HG03097 (cell line): Measurements from ENCODE around the gene PDSS2.
"Not testable (repeated sequence)": the region's sequence is repeated elsewhere in the genome, so short reads cannot be mapped to it uniquely, and the experiment has no call there.

Experiments used
- ATAC-seq: cut with Tn5 transposase; IDR thresholded peaks from one replicate; pipeline ENCODE4 v1.9.1; 2021; ENCODE audit not compliant: unreplicated experiment, low FRiP score

Gene PDSS2

DNA sequence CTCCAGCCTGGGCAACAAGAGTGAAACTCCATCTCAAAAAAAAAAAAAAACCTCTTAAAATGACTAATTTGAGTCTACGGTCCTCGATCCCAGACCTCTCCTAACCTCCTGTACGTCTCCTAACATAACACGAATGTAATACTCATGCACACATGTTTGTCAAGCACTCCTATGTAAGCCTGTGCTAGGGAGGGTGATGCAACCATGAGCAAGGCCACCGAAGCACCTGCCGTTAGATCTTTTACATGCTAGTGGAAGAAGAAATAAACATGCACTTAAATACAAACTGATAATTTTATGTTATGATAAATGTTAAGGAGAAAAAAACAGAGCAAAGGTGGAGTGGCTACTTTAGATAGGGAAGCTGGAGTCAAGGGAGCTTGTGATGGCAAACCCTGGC lies 271.7 kb downstream of the PDSS2 start:
- ATAC-seq, result no peak

- no peak for ATAC-seq
These were observed 273.3 kb downstream of the PDSS2 start for GRCh38 chr6:107186047-107186446.

DNA sequence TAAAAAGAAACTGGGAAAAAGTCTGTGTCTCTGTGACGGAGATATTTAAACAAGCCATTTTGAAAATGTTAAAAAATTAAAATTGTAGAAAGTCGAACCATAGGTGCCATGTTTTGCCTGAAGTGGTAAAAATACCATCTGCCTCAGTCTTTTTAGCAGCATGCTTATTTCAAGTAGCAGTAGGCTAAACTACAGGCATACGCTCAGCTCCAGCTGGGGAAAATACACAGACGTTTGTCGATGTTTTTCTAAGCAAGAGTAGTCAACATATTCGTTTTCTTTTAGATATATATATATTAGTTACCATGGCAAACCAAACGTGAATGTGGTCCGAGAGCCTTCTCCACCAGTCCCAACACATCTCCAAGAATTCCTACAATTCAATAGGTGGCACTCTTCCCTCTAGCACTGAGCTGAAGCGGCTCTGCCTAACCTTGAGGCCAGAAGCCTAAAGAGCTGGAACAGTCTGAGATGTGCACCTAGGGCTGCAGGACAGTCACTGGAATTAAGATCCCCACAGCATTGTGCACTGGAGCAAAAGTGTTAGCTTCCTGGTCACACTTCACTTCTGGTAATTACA lies 273.9 kb downstream of the PDSS2 start:
- no peak for ATAC-seq

DNA sequence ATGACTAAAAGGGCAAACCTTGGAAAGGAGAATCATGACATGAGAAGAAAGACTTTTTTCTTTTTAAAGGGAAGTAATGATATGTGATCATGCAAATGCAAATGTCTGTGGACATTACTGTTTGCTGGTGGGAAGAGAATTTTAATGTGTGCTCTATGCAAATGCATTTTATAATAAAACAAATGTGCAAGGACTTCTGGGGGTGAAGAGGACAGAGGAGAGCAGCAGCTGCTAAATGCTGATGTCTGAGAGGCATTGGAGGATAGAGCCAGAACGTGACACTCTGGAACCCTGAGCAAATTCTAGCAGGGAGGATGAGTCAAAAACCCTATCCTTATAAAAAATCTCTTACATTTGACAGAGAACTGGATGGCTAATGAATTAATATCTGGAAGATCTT lies 274.9 kb downstream of the PDSS2 start:
- ATAC-seq, result no peak

GRCh38 chr6:107180099-107180498 lies 279.3 kb downstream of the PDSS2 start:
- ATAC-seq, result no peak

DNA sequence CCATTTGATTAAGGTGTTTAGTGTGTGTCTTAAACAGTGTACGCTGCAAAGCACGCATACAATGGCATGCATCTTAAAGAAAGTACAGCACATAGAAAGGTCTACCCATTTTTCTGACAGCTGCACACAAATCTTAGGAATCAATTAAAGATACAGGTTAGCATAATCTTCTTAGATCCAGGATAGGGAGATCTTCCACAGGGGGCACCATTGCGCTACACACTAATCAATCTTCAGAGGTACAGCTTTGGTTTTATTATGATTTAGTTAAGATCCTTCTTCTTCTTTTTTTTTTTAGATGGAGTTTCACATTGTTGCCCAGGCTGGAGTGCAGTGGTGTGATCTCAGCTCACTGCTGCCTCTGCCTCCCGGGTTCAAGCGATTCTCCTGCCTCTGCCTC lies 280.4 kb downstream of the PDSS2 start:
- no peak for ATAC-seq

- ATAC-seq, result no peak
These were observed 285.6 kb downstream of the PDSS2 start for GRCh38 chr6:107173779-107174178.

DNA sequence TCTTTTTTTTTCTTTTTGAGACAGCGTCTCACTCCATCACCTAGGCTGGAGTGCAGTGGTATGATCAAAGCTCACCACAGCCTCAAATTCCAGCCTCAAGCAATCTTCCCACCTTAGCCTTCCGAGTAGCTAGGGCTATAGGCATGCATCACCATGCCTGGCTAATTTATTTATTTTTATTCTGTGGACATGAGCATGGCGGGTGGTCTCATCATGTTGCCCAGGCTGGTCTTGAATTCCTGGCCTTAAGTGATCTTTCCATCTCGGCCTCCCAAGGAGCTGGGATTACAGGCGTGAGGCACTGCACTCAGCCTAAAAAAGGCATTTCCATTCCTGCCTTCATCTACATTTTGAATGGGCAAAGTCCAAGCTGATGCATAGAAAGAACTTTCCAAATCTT lies 287.9 kb downstream of the PDSS2 start:
- ATAC-seq, result no peak

GRCh38 chr6:107164299-107164698 lies 295.1 kb downstream of the PDSS2 start:
- not testable (repeated sequence) for ATAC-seq

- no peak for ATAC-seq
These were observed 297.8 kb downstream of the PDSS2 start for GRCh38 chr6:107161521-107161920.

DNA sequence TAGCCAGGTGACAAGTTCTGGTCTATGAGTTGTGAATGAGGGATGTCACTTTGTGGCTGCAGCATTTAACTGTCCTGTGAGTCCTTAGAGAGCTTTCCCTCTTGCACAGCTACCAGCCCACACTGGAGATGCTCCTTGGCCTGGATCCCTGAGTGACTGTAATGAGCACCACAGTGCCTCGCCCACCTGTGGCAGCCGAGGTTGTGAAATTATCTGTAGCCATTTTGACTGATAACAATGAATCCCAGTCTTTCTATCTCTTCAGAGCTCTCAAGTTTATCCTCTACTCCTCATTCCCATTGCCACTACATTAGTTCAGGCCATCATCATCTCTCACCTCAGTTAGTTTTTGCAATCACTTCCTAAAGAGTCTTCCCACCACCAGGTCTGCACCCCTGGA lies 302.7 kb downstream of the PDSS2 start:
- ATAC-seq, result no peak

DNA sequence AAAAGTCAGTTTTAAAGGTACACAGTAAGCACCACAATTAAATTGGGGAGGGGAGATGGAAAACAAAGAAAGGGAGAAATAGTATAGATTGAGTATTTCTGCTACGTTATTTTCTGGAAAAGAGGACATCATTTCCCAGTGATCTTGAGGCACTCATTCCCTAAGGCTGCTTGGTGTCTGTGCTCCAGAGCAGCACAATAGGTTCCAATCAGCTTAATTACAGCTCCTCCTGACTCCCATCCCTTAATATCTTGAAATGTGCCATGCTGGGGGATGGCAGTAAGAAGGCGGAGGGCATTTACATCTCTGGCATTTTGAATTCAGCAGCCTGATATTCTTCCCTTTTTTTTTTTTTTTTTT lies 304.6 kb downstream of the PDSS2 start:
- no peak for ATAC-seq

- ATAC-seq, result no peak
These were observed 305.1 kb downstream of the PDSS2 start for GRCh38 chr6:107154131-107154800.

GRCh38 chr6:107152638-107153430 lies 306.5 kb downstream of the PDSS2 start:
- ATAC-seq, result no peak

DNA sequence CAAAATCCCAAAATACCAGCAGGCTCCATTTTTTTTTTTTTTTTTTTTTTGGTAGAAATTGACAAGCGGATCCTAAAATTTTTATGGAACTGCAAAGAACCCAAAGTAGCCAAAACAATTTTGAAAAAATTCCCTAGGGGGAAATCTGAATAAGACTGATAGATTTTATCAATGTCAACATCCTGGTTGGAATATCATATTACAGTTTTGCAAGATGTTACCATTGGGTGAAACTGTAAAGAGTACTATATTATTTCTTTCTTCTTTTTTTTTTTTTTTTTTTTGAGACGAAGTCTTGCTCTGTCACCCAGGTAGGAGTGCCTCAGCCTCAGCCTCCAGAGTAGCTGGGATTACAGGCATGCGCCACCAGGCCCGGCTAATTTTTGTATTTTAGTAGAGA lies 314.7 kb downstream of the PDSS2 start:
- no peak for ATAC-seq

- no peak for ATAC-seq
These were observed 315.4 kb downstream of the PDSS2 start for GRCh38 chr6:107144014-107144413.

DNA sequence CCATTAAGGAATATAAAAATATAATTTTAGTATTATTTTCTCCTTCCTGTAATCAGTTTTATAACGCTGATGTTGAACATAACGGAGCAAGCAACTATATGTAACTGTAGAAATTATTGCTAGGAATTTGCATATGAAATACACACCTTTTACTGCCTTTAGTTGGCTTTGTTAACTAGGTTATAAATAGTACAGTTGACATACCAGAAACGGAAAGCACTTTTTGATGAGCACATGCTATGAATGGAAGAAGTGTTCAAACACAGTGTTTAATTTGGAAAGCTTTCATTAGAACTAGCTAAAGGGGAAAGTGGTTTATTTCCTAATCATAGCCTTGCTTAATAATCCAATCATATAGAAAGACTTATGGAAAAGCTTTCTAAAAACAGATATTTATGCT lies 318.8 kb downstream of the PDSS2 start:
- ATAC-seq, result no peak

DNA sequence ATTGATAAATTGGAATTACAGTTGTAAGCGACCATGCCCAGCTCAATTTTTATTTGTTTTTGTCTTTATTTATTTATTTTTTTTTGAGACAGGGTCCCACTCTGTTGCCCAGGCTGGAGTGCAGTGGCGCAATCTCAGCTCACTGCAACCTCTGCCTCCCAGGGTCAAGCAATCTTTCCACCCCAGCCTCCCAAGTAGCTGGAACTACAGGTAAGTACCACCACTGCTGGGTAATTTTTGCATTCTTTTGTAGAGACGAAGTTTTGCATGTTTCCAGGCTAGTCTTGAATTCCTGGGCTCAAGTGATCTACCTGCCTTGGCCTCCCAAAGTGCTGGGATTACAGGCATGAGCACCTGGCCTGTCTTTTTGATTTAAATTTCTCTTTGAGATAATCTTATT lies 323.0 kb downstream of the PDSS2 start:
- ATAC-seq, result not testable (repeated sequence)

DNA sequence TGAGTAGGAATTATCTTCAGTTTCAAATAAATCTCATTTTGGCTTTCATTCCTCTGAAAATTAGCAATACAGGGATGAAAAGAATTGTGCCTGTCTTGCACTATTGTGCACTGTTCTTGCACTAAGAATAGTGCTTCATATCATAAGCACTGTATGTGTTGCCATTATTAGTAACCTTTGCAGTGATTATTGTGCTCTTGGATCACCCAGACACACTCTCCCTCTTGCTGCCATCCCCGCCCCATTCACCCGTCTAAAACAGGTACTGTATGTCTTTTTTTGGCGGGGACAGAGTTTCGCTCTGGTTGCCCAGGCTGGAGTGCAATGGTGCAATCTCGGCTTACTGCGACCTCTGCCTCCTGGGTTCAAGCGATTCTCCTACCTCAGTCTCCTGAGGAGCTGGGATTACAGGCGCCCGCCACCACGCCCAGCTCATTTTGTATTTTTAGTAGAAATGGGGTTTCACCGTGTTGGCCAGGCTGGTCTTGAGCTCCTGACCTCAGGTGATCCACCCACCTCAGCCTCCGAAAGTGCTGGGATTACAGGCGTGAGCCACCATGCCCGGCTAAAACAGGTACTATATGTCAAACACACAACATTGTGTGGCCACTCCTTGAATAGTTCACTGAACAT lies 324.2 kb downstream of the PDSS2 start:
- ATAC-seq, result not testable (repeated sequence)

DNA sequence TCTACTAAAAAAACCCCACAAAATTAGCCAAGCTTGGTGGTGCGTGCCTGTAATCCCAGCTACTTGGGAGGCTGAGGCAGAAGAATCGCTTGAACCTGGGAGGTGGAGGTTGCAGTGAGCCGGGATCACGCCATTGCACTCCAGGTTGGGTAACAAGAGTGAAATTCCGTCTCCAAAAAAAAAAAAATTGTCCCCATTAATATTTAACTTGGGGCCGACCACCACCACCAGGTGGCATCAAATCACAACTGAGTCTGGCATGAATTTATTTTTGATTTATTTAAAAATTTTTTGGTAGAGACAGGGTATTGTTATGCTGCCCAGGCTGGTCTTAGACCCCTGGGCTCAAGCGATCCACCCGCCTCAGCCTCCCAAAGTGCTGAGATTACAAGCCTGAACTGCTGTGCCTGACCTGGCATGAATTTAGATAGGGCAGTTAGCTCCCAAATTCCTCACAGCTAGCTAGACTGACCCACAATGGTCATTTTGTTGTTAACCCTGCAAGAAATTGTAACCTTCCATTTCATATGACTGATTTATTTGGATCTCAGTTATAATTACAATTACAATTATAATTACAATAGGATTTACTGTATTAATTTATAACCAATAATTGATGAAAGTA lies 326.9 kb downstream of the PDSS2 start:
- no peak for ATAC-seq

GRCh38 chr6:107129370-107129925 lies 329.9 kb downstream of the PDSS2 start:
- ATAC-seq, result no peak
